ENCODE data around the gene PDP2.
A peak's percentile ranks its signal among the peaks of the same experiment; 100 is the strongest.
"Not testable (repeated sequence)": the region's sequence is repeated elsewhere in the genome, so short reads cannot be mapped to it uniquely, and the experiment has no call there.

The PDP2 gene

DNA sequence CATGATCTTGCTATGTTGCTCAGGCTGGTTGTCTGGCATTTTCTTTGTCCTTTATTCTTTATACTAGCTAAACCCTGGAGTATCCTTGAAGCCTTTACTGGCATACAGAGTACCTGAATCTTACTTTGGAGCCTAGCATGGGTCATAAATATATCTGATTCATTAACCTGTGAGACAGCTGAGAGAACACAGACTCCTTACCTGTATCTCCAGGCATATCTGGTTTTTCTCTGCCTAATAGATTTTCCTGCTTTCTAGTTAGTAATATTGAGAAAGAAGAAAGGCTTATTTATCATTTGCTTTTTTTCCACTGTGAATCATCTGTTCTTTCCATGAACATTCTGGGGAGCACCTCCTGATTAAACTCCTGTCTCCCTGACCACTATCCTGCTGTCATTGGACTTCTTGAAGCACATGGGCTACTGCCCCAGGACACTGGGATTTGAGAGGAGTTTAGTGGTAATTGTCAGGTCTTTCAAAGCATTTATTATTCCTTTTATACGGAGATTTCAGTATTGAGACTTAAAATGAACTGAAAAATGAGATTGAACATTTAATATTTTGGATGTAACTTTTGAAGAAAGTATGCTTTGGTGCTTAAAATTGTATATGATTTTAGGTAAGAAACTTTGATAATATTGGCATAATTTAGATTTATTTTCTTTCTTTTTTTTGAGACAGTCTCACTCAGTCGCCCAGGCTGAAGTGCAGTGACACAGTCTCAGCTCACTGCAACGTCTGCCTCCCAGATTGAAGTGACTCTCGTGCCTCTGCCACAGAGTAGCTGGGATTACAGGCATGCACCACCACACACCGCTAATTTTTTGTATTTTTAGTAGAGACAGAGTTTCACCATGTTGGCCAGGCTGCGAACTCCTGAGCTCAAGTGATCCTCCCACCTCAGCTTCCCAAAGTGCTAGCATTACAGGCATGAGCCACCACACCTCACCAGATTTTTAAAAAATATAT, 8.6 kb downstream of the PDP2 start:
- DNase-seq, result no peak

DNA sequence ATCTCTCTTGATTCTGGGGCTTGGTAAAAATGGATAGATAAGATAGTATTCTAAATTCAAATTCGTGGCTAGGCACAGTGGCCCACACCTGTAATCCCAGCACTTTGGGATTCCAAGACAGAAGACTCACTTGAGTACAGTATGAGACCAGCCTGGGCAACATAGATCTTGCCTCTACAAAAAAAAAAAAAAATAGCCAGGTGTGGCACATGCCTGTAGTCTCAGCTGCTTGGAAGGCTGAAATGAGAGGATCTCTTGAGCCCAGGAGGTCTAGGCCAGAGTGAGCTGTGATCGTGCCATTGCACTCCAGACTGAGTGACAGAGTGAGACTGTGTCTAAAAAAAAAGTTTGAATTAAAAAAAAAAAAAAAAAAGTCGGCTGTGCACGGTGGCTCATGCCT, 9.3 kb downstream of the PDP2 start:
- no peak for DNase-seq

DNA sequence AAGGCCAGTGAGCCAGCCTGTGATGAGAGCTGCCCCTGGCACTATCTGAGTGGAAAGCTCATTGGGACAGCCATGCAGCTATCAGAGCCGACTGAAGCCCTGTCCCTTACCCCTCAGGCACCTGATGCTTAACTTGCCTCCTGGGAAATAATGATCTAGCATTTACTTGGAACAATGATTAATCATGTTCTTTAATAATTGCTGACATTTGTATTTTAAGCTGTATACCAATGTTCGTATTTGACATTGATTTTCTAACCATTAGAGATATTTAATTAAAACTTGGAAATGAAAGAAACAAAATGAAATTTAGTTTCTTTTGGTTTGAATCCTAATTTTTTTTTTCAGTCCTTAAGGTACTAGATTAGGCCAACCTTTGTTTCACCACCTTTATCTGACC, 10.5 kb downstream of the PDP2 start:
- no peak for DNase-seq

DNA sequence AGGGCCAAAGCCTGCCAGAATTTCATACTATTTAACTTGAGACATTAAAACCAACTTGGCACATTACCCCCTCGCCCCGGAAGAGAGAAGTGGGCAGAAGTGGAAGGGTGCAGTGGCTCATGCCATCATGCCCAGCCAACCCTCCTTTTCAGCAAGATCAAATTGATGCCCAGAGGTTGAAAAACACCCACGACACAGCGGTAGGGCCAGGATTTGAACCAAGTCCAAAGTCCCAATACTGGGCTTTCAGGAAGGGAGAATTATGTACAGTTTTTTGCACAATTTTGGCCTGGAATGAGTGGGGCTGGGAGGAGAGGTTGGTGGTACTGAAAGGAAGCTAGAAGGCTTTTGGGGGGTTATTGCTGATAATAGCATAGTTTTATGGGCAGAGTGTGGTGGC, 11.0 kb downstream of the PDP2 start:
- DNase-seq, result no peak

DNA sequence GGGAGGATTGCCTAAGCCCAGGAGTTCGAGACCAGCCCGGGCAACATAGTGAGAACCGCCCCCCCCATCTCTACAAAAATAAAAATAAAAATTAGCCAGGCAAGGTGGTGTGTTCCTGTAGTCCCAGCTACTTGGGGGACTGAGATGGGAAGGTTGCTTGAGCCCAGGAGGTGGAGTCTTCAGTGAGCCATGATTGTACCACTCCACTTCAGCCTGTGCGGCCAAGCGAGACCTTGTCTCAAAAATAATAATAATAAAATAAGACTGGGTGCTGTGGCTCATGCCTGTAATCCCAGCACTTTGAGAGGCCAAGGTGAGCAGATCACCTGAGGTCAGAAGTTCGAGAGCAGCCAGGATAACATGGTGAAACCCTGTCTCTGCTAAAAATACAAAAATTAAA, 11.5 kb downstream of the PDP2 start:
- DNase-seq, result no peak

DNA sequence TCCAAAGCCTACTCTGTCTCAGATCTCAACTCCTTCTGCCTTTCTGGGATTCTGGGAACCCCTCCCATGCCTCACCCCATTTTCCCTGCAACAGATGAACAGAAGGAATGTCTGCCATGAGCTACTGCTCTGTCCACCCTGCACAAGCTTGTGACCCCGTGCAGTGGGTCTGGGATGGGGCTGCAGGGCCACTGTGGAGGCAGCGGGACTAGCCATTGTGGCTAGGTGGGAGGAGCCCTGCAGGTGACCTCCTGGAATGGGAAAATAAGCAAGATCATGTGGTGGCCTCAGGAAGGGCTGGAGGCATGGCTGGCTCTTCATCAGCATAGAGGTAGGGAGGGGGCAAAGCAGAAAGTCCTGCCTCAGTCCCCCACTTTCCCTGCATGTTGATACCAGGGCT, 13.7 kb downstream of the PDP2 start:
- no peak for DNase-seq

DNA sequence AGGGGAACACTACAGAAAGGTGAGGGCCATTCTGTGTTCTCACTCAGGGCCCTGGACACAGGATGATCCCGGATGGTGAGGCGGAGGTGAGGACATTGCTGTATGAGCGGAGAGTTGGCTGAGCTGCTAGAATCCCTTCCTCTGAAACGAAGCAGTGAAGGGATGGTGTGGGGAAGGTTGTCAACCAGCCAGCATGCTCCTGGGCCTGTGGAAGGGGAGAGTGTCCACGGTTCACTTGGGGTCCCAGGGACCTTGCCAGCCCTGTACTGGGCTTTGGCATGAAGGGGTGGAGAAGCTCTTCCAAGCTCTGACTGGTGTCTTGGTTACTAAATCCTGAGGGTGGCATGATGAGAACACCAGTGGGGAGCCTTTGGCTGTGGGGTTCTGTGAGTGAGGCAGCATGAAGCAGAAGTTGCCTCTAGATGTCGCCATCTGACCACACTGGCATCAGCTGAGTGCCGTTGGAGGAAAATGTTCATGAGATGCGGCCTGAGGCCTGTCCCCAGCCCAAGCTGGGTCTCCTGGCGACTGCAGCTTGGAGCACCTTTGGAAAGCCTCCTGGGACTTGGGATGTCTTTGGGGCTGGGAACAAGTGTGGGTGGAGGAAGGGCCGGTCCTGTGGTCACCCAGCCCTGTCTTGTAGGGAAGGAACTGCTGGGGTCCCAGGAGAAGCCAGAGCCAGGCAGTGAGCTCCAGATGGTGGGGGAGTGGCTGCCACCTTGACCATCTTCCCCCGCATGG, 14.8 kb downstream of the PDP2 start:
- DNase-seq, result peak; percentile 54

DNA sequence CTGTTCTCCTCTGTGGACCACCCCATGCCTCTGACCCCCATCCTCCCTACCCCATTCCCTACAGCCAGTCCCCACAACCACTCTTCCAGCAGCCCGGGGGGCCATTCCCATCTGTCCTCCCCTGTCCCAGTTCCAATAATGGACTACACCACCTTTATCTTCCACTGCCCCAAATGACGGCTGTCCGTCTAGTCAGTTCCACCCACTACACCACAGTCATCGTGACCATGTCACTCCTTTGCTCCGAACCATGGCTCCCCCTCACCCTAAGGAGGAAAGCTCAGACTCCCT, 15.3 kb downstream of the PDP2 start:
- DNase-seq, result no peak

DNA sequence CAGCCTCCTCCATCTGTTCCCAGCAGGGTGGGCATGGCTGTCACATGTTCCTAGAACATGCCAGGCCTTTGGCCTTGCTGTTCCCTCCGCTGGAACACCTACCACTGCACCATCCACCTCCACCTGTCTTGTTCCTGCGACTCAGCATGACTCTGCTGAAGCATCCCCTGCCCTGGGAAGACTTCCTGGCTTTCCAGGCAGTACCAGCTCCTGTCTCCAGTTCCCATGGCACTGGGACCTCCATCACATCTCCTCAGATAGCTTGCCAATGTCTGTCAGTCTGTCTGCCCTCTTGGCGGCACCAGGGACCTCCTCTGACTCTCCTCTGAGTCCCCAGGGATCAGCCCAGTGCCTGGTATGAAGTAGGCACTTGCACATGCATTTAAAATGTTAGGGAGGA, 15.7 kb downstream of the PDP2 start:
- no peak for DNase-seq

DNA sequence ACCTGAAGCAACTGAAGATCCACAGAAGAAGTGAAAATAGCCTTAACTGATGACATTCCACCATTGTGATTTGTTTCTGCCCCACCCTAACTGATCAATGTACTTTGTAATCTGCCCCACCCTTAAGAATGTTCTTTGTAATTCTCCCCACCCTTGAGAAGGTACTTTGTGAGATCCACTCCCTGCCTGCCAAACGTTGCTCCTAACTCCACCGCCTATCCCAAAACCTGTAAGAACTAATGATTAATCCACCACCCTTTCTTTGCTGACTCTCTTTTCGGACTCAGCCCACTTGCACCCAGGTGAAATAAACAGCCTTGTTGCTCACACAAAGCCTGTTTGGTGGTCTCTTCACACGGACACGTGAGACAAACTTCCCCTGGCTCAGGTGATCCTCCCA, 16.4 kb downstream of the PDP2 start:
- DNase-seq, result not testable (repeated sequence)

DNA sequence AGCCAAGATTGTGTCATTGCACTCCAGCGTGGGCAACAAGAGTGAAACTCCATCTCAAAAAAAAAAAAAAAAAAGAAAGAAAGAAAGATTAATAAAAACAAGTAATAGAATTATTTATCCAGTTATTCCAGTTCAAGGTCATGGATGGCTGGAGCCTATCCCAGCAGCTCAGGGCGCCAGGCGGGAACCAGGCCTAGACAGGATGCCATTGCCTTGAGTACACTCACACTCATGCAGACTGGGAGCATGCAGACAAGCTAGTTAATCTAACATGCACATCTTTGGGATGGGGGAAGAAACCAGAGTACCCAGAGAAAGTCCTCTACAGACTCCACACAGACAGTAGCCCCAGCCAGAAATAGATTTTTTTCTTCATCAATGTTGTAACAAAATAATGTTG, 17.9 kb downstream of the PDP2 start:
- no peak for DNase-seq

DNA sequence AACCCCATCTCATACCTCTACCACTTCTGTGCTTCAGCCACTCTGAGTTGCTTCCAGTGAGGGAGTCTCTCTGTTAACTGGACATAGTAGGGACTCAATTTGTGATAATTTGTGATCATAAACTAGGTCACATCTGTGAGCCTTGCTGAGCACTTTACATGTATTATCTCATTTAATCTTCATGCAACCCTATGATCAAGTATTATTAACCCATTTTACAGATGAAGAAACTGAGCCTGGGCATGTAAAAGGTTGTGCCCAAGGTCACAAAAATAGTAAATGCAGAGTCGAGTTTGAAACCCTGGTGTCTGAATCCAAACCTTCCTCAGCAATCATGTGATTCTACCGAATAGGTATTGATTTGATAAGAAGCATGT, 18.6 kb downstream of the PDP2 start:
- no peak for DNase-seq

DNA sequence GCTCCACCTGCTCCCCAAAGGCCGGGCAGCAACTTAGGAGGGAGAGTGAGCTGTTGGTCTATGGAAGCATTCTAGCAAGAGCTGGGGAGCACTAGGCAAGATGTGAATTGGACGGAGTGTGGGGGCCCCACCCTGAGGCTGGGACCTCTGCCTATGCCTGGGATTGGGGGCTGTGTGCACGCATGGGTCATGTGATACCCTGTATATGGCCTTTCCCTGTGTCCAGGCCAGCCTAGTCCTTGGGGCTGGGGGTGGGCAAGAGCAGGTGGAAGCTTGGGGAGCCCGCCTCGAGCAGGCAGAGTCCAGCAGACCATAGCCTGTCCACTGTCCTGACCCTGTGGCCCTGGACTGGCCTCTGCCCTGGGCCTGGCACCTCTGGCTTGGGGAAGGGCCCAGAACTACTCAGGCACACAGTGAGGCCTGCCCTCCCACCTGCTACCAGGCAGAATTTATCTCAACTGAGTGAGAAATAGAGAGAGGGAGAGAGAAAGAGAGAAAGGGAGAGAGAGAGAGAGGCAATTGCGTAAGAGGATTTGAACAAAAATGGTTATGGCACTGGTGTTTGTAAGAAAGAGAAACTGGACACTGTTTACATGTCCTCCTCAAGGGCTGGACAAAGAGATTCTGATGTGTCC, 19.1 kb downstream of the PDP2 start:
- no peak for DNase-seq

DNA sequence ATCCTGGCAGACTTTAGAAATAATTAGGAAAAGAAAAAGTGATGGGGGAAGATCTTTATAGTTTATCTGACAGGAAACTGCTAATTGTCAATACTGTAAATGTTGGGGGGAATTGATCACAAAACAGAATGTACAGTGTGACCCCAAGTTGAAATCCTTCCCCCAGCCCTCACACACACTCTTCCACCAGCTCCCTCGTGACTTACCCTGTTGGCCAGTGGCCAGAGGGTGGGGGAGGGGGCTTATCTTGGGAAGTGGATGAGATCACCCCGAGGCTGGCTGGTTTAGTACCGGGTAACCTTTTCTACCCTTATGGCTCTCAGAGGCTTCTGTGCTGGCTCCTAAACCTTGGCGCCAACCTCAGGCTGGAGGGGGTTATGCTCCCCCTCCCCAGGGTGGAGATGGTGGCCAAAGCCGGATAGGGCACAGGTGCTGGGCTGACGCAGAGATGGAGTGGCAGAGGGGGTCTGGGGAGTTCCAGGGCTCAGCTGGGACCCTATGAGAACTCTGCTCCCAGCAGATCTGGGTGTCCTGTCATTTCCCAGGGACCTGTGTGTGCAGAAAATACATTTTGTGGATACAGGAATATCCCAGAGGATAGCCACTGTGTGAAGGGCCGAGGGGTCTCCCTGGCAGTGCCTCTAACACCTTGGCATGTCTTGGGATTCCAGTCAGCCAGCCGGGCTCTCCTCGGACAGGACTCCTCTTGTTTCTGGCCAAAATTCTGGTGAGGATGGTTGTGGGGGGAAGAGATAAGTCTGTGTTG, 19.8 kb downstream of the PDP2 start:
- no peak for DNase-seq

DNA sequence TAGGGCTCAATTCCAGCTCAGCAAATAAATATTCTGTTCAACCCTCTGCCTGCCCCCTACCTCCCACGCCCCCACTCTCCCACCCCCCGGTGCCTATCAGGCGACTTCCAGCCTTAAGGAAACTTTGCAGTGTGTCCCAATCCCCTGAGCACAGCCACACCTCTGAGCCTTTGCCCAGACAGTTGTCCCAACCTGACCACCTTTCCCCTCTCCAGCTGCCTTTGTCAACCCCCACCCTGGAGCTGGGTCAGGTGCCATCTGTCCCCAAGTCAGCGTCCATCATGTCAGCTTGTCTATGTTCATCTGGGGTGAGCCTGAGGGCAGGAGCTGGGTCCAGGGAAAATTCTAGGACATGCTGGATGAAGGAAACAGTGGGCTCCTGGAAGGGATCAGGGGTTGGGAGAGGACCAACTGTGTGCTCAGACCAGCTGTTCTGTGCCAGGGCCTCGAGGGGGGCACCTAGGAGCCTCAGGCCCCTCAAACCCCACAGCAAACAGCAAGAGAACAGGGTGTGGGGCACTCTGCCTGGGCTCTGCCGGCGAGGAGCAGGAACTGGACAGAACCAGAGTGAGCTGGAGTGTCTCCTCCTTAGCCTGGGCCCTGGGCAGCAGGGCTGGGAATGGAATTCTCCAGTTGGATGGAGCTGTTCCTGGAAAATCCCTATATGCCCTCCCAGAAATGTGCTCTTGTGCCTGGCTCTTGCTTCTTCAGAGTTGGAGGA, 20.6 kb downstream of the PDP2 start:
- no peak for DNase-seq

DNA sequence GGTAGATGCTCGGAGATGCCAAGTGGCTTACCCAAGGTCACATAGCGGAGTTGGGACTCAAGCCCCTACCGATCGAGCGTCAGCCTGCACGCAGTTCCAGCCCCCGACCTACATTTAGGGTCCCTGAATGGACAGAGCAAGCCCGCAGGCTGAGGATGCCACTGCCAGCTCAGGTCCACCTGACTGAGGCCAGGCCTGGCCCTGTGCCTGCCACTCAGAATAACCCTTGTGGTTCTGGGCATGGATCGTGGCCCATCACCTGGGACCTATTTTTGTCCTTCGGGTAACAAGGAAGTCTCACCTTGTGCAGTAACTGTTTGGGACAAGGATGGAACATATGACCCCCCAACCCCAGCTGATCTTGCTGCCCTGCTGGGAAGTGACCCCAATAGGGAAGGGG, 21.3 kb downstream of the PDP2 start:
- no peak for DNase-seq

DNA sequence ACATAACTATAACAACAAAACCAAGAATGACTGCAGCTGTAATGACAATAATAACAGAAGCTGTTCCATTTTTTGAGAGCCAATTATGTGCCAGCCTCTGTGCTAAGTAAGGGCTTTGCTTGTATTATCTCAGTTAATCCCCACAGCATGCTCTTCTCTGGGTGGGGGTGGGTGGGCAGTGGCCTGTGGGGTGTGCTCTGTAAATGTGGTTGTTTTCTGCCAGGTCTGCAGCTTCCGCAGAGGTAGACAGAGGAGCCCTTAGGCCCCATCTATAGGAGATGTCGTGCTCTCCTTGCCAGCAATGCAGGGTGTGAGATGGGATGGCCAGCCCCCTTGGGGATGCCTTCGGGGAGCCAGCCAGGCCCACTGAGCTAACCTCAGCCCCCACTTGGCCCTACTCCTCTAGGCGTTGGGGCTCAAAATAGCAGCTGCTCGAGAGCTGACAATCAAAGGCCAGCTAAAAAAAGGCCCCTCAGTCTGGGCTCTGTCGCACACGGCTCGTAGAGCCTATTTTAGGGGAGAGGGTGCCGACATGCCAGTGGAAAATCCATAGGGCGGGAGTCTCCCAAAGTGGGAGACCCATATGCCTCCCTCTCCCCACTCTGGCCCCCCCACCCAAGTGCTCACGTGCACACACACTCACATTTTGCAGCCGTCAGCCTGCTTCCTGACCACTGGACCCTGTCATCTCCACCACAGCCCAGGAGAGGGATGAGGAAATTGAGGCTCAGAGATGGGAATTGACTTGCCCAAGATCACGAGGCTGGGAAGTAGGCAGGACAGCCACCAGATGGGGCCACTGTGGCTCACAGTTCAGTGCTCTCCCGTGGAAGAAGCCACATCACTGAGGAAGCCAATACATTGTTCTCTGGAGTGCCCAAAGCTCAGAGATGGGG, 22.6 kb downstream of the PDP2 start:
- no peak for DNase-seq

DNA sequence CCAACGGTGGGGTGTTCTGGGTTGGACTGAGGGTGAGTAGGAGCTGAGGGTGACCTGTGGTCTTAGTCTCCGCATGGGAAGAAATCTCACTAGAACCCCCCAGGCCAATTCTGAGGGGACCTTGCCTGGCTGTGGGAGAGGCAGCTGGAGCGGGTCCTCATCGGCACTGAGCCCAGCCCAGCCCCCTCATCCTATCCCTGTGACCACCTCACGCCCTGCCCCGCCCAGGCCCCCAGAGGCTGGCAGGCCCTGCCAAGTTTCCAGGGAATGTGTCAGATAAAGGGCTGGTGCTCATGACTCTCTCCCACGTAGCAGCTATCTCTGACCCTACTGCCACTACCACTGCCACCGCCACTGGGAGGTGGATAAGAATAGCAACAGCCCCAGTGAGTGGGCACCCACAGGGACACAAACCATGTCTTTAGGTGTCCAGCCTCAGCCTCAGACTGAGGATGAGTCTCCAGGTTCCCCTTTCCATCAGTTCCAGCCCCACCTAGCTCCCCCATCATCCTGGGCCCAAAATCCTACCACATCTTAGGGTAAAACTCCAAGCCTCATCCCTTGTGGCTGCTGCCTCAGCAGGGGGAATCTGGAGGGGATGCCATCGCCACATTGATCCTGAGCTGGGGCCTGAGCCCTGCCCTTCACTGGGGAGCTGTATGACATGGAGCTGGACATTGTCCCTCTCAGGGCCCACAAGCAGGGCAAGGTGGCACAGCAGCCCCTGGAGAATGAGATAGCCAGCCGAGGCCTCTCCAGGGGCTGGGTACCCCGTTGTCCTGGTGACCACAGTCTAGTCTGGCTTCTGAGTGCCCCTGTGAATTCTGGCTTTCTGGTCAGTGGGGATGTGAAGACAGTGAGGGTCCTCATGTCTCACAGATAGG, 23.5 kb downstream of the PDP2 start:
- no peak for DNase-seq

DNA sequence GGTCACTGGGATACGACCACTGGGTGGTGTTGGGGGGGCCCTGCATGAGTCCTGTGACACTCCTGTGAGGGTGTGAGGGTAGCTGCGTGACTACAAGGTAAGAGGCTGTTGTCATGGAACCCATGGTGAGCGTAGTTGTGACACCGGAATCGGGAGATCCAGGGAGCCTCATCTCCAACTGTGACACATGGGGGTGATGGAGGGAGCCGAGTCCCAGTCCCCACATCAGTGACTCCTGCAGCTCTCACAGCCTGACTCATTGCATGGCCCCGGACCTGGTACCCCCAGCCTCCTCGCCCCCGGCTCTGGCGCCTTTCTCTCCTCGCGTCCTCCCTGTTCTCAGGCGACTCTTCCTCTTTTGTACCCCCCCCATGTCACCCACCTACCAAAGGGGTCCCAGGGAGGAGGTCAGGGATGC, 24.1 kb downstream of the PDP2 start:
- DNase-seq, result no peak

DNA sequence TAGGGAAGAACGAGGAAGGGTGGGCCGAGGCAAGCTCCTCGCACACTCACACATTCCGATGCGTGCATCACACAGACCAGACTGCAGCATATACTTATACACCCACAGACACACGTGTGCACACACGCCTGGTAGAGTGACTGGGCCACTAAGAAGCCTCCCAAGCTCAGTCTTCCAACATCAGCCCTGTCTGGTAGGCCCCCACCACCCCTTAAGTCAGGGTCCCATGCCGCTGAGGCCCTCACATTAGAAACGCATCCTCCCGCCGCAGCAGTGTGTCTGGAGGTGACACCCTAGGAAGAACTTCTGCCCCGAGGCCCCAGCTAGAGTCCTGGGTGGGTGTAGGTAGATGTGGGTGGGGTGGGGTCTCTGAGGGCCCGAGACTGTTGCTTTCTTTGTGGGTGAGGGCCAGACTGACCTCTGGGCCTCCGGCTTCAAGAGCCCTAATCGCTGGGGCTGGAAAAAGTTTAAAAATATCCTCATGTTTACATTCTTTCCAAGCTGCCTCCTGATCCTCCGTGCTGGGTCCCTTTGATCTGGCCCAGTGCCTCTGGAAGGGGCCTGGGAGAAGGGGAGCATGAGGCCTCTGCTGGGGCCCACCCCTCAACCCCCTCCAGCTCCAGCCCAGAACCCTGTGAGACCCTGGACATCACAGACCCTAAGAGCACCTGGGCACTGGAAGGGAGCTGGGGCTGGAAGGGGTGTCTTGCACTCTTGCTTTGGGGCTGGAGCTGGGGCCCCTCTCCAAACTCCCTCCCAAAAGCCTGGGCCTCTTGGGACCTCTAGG, 24.7 kb downstream of the PDP2 start:
- DNase-seq, result no peak

Data from stimulated activated CD4-positive, alpha-beta T cell treated with anti-CD3 and anti-CD28 coated beads, Interleukin-4, amount 100 ng/mL, for 1 hour (primary cell).